Hematopoietic multipotent progenitor cell treated with erythropoietin and hydrocortisone succinate and interleukin-3 and kit ligand, for 8 days (in vitro differentiated cells): ENCODE results near the gene C16orf95.
"Not testable (repeated sequence)": the region's sequence is repeated elsewhere in the genome, so short reads cannot be mapped to it uniquely, and the experiment has no call there.

Experiments
- DNase-seq: peaks from one replicate; pipeline ENCODE4 v3.0.0-alpha.2; 2015

Gene C16orf95

GRCh38 chr16:87286839-87287626 lies 30.2 kb downstream of the C16orf95 start:
- DNase-seq, result no peak

- DNase-seq, result no peak
Observed at GRCh38 chr16:87284183-87284582, 33.0 kb downstream of the C16orf95 start.

- no peak for DNase-seq
Observed at GRCh38 chr16:87279094-87279658, 38.0 kb downstream of the C16orf95 start.

GRCh38 chr16:87278191-87279093 lies 38.8 kb downstream of the C16orf95 start:
- DNase-seq, result peak; percentile 56

- DNase-seq, result no peak
Observed at GRCh38 chr16:87276924-87277323, 40.3 kb downstream of the C16orf95 start.

GRCh38 chr16:87276091-87276701 lies 41.0 kb downstream of the C16orf95 start:
- DNase-seq, result no peak

- DNase-seq, result no peak
Observed at GRCh38 chr16:87274794-87275193, 42.4 kb downstream of the C16orf95 start.

- no peak for DNase-seq
Observed at GRCh38 chr16:87273471-87274030, 43.6 kb downstream of the C16orf95 start.

GRCh38 chr16:87271256-87271655 lies 45.9 kb downstream of the C16orf95 start:
- no peak for DNase-seq

GRCh38 chr16:87267566-87267965 lies 49.6 kb downstream of the C16orf95 start:
- no peak for DNase-seq

GRCh38 chr16:87266846-87267245 lies 50.3 kb downstream of the C16orf95 start:
- DNase-seq, result no peak

GRCh38 chr16:87265261-87265660 lies 51.9 kb downstream of the C16orf95 start:
- DNase-seq, result no peak

- DNase-seq, result no peak
Observed at GRCh38 chr16:87264634-87265033, 52.6 kb downstream of the C16orf95 start.

- DNase-seq, result no peak
Observed at GRCh38 chr16:87263418-87264052, 53.7 kb downstream of the C16orf95 start.

- DNase-seq, result no peak
Observed at GRCh38 chr16:87259431-87259830, 57.8 kb downstream of the C16orf95 start.

- DNase-seq, result not testable (repeated sequence)
Observed at GRCh38 chr16:87258653-87259052, 58.5 kb downstream of the C16orf95 start.

GRCh38 chr16:87255866-87256265 lies 61.3 kb downstream of the C16orf95 start:
- DNase-seq, result no peak

GRCh38 chr16:87254734-87255133 lies 62.5 kb downstream of the C16orf95 start:
- no peak for DNase-seq

- DNase-seq, result no peak
Observed at GRCh38 chr16:87254296-87254695, 62.9 kb downstream of the C16orf95 start.

- DNase-seq, result no peak
Observed at GRCh38 chr16:87253536-87253935, 63.7 kb downstream of the C16orf95 start.
